Limb (tissue), 2 donors: ENCODE data around the gene PLXNC1.
A peak's percentile ranks its signal among the peaks of the same experiment; 100 is the strongest.

ENCODE experiments used
- DNase-seq, 2 donors: peaks; one replicate each; pipeline ENCODE4 v3.0.0-alpha.2; 2016; ENCODE audit errors: extremely low spot score in 2 of 2

PLXNC1 gene

GRCh38 chr12:94235848-94236247, 87.5 kb downstream of the PLXNC1 start:
- no peak for DNase-seq

- no peak for DNase-seq
Measured at GRCh38 chr12:94239332-94239993, 91.1 kb downstream of the PLXNC1 start.

- DNase-seq = no peak
Measured at GRCh38 chr12:94240171-94240570, 91.8 kb downstream of the PLXNC1 start.

- no peak for DNase-seq
Measured at GRCh38 chr12:94242901-94243300, 94.5 kb downstream of the PLXNC1 start.

GRCh38 chr12:94244165-94245133, 96.1 kb downstream of the PLXNC1 start:
- no peak for DNase-seq

- no peak for DNase-seq
Measured at GRCh38 chr12:94245631-94246383, 97.4 kb downstream of the PLXNC1 start.

- no peak for DNase-seq
Measured at GRCh38 chr12:94247246-94247645, 98.9 kb downstream of the PLXNC1 start.

GRCh38 chr12:94248582-94248981, 100.2 kb downstream of the PLXNC1 start:
- DNase-seq = no peak

GRCh38 chr12:94250130-94250529, 101.8 kb downstream of the PLXNC1 start:
- no peak for DNase-seq

GRCh38 chr12:94254270-94254669, 105.9 kb downstream of the PLXNC1 start:
- peak in 1 of 2 donors; percentile 72 for DNase-seq

GRCh38 chr12:94255006-94255405, 106.6 kb downstream of the PLXNC1 start:
- no peak for DNase-seq

GRCh38 chr12:94255428-94255827, 107.1 kb downstream of the PLXNC1 start:
- no peak for DNase-seq

- DNase-seq = no peak
Measured at GRCh38 chr12:94258593-94258992, 110.2 kb downstream of the PLXNC1 start.

GRCh38 chr12:94260017-94260416, 111.6 kb downstream of the PLXNC1 start:
- DNase-seq = no peak

GRCh38 chr12:94260717-94261116, 112.3 kb downstream of the PLXNC1 start:
- DNase-seq = no peak

GRCh38 chr12:94261119-94261518, 112.7 kb downstream of the PLXNC1 start:
- DNase-seq = no peak

- DNase-seq = no peak
Measured at GRCh38 chr12:94261786-94262185, 113.4 kb downstream of the PLXNC1 start.

- DNase-seq = peak; percentile 78 to 91
Measured at GRCh38 chr12:94262228-94263010, 114.0 kb downstream of the PLXNC1 start.

GRCh38 chr12:94263011-94263811, 114.8 kb downstream of the PLXNC1 start:
- no peak for DNase-seq

GRCh38 chr12:94263905-94264561, 115.7 kb downstream of the PLXNC1 start:
- DNase-seq = peak; percentile 68 to 77
